Skeletal muscle satellite cell (primary cell): ENCODE results near the gene PPP2R5A.

Source experiments
- H3K27me3 ChIP-seq: 2 replicates; pipeline ENCODE4 v1.7.0; 2013; ENCODE audit warnings: low read length; ENCODE audit not compliant: control insufficient read depth, insufficient read depth
- H3K36me3 ChIP-seq: 2 replicates; pipeline ENCODE4 v1.7.0; 2013; ENCODE audit warnings: mild to moderate bottlenecking, control low read depth, low read length; ENCODE audit not compliant: insufficient read depth
- H3K4me1 ChIP-seq: 2 replicates; pipeline ENCODE4 v1.7.0; 2013; ENCODE audit warnings: low read length; ENCODE audit not compliant: control insufficient read depth, insufficient read depth
- H3K4me2 ChIP-seq: 2 replicates; pipeline ENCODE4 v1.7.0; 2013; ENCODE audit warnings: mild to moderate bottlenecking, low read length
- H3K4me3 ChIP-seq: 2 replicates; pipeline ENCODE4 v1.7.0; 2013; ENCODE audit warnings: low read length
- H3K9ac ChIP-seq: 2 replicates; pipeline ENCODE4 v1.7.0; 2013; ENCODE audit warnings: mild to moderate bottlenecking, low read depth, low read length, moderate library complexity
- H3K9me3 ChIP-seq: replicated peaks from 2 replicates; pipeline ENCODE4 v1.7.0; 2013; ENCODE audit warnings: mild to moderate bottlenecking, control low read depth, low read length

The PPP2R5A gene

DNA sequence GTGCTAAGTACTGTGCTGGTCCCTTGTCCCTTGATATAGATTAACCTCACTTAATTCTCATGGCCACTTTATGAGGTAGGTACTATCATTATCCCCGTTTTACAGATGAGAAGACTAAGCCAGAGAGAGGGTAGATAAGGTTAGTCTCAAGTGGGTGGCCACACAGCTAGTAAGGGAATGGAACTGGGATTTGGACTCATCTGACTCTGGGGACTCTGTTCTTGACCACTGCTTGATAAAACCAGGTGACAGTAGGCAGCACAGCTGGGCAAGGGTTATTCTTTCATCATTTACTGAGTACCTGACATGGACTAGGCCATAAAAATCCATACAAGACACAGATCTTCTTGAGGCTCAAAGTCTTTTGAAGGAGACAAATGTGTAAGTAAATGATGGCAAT is 37.2 kb upstream of the PPP2R5A start:
- Histone ChIP-seq H3K4me1 (no peaks in the 10 kb centered on the region), H3K4me3 (no peak overlapping the region), H3K27me3 (peaks cover 3% of the 10 kb centered on the region), H3K9ac (no peak overlapping the region), H3K36me3 (no peaks in the 10 kb centered on the region), H3K4me2 (no peak overlapping the region), H3K9me3 (no peaks in the 10 kb centered on the region)

DNA sequence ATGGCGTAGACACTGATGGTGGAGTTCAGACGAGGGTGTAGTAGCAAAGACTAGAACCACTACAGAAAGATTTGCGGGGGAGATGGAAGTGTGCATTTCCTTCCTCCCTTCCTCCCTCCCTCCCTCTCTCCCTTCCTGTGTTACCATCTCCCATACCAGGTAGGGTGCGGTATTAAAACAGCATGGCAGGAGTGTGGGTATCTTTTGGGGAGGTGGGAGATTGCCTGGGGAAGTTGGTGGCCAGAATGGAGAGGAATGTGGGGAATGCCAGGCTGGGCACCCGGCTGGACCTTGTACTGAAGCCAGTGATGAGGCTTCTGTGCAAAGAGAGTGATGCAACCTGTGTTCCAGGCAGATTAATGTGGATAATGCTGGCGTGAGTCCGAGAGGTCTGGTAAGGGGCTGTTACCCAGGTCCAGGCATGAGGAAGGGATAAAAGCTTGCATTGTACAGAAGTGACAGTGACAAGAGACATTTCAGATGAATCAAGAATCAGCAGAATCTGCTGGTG is 30.3 kb upstream of the PPP2R5A start:
- Histone ChIP-seq H3K4me1 (no peaks in the 10 kb centered on the region), H3K27me3 (peaks cover 3% of the 10 kb centered on the region), H3K4me2 (no peak overlapping the region), H3K36me3 (no peaks in the 10 kb centered on the region), H3K9ac (no peak overlapping the region), H3K4me3 (no peak overlapping the region), H3K9me3 (no peaks in the 10 kb centered on the region)

DNA sequence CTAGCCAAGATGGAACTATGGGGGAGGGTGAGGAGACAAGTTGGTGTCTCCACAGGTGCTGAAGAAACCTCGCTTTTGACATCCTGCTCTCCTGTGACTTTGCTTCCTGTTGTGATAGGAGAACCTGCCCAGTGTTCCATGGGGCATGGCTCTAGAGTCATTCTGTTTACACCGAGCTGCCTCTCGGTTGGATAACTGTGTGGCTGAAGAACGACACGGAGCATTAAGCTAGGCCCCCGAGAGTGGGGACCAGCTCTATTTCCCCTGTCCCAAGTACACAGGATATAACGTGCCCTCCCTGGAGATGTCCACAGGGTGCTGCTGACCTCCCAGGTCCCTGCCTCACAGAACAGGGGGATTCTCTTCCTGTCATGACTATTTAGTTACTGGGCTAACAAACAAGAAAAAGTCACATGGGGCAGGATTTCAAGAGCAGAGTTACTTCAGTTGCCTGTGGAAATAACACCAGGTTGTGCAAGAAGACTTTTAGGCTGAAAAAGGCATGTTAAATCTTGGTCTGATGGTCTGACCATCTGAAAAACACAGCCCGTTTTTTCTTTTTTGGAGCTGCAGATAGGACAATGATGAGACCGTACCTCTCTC is 29.4 kb upstream of the PPP2R5A start:
- Histone ChIP-seq H3K9me3 (no peaks in the 10 kb centered on the region), H3K27me3 (peaks cover 3% of the 10 kb centered on the region), H3K4me1 (no peaks in the 10 kb centered on the region), H3K9ac (no peak overlapping the region), H3K4me2 (no peak overlapping the region), H3K36me3 (no peaks in the 10 kb centered on the region), H3K4me3 (no peak overlapping the region)

DNA sequence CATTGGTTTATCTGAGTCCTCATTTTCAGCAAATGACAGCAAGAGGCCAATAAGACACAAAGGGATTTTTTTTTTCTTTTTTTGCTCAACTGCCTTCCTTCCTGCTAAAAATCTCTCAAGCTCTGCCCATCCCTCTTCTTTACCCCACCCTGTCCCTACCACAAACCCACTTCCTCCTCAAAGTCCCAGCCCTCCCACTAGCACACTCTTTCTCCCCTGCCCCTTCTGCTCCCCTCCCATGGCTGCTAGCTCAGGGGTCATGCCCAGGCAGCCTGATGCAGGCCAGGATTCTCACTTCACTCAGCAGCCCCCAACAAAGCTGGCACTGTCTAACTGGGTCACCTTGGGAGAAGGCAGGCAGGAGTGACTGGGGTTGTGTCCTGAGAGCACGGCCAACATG is 28.8 kb upstream of the PPP2R5A start:
- no peaks in the 10 kb centered on the region for H3K36me3 ChIP-seq
- peaks cover 3% of the 10 kb centered on the region for H3K27me3 ChIP-seq
- H3K9ac ChIP-seq: no peak overlapping the region
- H3K4me2 ChIP-seq: no peak overlapping the region
- H3K4me3 ChIP-seq: no peak overlapping the region
- no peaks in the 10 kb centered on the region for H3K9me3 ChIP-seq
- no peaks in the 10 kb centered on the region for H3K4me1 ChIP-seq

DNA sequence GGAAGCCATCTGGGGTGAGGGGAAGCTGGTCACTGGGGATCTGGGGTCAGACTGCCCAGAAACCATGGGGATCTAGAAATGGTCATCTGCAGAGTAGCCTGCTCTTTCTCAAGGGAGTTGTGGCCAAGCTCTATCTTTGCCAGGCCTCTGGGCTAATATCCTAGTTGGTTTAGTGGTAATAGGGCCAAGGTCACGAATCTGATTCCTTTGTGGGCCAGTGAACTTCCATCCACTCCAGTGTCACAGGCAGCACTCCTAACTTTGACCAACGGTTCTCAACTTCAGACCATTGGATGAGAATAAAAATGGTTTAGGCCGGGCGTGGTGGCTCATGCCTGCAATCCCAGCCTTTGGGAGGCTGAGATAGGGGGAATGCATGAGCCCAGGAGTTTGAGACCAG is 28.1 kb upstream of the PPP2R5A start:
- Histone ChIP-seq H3K9me3 (no peaks in the 10 kb centered on the region), H3K9ac (no peak overlapping the region), H3K4me3 (no peak overlapping the region), H3K36me3 (no peaks in the 10 kb centered on the region), H3K27me3 (no peaks in the 10 kb centered on the region), H3K4me2 (no peak overlapping the region), H3K4me1 (no peaks in the 10 kb centered on the region)

DNA sequence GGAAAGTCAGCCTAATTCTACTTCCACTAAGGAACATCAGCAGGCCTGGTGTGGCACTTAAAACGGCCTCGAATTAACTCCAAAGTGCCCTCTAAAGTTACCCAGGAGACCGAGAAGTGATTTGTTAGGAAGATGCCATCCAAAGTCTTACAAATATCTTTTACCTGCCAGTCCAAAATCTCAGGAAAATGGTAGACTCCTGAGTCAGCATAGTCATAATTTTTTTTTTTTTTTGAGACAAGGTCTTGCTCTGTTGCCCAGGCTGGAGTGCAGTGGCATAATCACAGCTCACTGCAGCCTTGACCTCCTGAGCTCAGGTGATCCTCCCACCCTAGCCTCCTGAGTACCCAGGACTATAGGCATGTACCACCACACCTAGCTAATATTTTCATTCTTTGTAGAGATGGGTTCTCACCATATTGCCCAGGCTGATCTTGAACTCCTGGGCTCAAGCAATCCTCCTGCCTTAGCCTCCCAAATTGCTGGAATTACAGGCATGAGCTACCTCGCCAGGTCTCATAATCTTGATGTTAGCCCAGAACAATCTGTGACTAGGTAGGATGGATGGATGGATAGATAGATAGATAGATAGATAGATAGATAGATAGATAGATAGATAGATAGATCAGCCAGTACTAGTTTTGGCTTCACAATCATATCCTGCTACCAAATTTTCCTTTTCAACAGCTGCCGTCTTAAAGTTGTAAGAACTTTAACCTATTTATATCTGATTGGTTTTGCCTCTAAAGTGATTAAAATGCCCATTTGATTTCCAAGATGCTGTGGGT is 25.3 kb upstream of the PPP2R5A start:
- Histone ChIP-seq H3K27me3 (no peaks in the 10 kb centered on the region), H3K9ac (no peak overlapping the region), H3K4me1 (no peaks in the 10 kb centered on the region), H3K9me3 (no peaks in the 10 kb centered on the region), H3K4me3 (no peak overlapping the region), H3K36me3 (no peaks in the 10 kb centered on the region), H3K4me2 (no peak overlapping the region)

DNA sequence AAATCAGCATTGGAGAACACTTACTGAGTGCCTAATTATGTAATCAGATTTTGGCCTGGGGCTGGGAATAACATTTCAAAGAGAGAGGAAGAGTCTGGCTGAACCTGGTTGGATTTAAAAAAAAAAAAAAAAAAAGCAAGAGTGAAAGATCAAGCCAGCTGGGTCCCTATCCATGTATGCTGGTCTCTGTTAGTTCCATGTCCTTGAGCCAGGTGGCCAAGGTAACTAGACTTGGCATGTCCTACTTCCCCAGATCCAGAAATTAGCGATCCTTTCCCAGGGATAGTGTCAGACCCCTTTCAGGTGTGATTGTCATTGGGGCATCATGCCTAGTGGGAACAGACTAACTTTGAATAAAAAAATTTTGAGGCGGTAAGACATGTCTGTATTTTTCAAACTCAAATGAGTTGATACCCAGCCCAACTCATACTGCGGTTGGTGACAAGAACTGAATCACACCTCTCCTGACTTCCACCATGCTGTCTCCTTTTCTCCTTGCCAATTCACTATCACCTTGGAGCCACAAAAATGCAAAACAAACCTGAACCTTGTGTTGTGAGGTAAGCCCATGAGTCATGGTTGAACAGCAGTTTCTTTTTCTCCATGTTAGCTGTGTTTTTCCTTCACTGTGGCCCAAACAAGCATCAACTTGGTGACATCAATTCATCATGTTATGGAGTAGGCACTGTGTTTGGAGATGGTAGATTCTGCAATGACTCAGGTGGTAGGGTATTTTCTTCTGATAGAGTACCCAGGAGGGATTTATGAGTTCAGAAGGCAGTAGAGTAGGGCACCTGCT is 24.5 kb upstream of the PPP2R5A start:
- no peaks in the 10 kb centered on the region for H3K4me1 ChIP-seq
- no peak overlapping the region for H3K9ac ChIP-seq
- no peaks in the 10 kb centered on the region for H3K27me3 ChIP-seq
- H3K9me3 ChIP-seq: no peaks in the 10 kb centered on the region
- no peaks in the 10 kb centered on the region for H3K36me3 ChIP-seq
- H3K4me2 ChIP-seq: no peak overlapping the region
- H3K4me3 ChIP-seq: no peak overlapping the region

DNA sequence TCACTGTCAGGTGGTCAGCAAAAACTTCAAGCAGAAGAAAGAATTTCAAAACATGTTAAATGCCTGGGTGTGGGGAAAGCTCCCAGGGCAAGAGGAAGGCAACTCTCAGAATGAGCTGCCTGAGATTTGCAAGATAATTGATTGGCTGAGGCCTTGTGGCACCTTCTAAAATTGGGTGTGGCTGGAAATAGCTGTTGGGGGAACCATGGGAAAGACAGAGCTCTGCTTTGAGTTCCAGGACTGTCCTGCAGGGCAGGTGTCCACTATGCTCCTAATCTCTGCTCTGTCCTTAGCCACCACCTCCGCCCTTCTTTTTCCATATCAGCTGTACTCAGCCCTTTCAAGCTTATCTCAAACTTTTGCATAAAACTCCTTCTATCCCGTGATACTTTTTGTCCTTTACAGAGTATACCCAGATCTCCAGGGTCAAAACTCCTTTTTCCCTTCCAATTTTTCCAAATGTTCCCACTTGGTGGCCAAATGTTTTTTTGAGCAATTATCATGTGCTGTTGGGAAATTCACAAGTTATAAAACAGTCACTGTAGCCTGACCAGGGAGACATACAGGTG is 23.8 kb upstream of the PPP2R5A start:
- H3K27me3 ChIP-seq: no peaks in the 10 kb centered on the region
- no peak overlapping the region for H3K9ac ChIP-seq

DNA sequence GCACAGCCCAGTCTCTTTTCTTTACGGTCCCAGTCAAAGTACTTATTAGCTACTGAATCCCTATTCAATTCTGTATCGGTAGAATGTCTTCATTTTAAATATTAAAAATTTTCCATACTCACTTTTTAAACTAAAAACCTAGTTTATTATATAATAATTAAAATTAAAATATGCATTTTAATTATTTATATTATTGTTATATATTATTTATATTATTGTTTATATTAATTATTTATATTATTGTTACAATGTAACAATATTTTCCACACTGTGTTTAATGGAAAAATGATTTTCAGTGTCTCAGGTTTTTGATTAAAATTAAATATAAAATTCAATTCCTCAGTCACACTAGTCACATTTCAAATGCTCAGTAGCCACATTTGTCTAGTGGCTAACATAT is 18.2 kb upstream of the PPP2R5A start:
- Histone ChIP-seq H3K9ac (no peak overlapping the region), H3K4me2 (no peak overlapping the region), H3K4me1 (no peaks in the 10 kb centered on the region), H3K36me3 (no peaks in the 10 kb centered on the region), H3K4me3 (no peak overlapping the region), H3K9me3 (no peaks in the 10 kb centered on the region), H3K27me3 (peaks cover 25% of the 10 kb centered on the region)

More for the DNA sequence above, 23.8 kb upstream of the PPP2R5A start:
- H3K4me2 ChIP-seq: no peak overlapping the region
- no peaks in the 10 kb centered on the region for H3K36me3 ChIP-seq
- no peak overlapping the region for H3K4me3 ChIP-seq
- H3K9me3 ChIP-seq: no peaks in the 10 kb centered on the region
- H3K4me1 ChIP-seq: no peaks in the 10 kb centered on the region

DNA sequence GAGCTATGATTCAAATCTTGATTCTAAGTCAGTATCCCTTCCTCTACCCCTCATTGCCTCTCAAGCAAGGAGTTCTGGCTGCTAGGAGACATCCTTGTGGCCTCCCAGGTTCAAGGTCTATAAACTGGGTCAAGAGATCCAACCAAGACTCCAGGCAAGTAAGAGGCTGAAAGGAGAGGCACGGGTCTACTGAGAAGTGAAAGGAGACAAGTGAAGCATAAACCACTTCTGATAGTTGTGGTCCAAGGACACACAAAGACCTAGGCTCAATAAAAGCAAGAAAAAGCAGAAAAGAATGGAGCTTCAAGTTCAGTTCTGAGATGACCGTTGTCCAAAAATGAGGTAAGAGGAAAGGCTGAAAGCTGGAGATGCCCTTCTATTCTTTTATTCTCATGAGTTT is 17.8 kb upstream of the PPP2R5A start:
- H3K9me3 ChIP-seq: no peaks in the 10 kb centered on the region
- no peak overlapping the region for H3K9ac ChIP-seq
- no peaks in the 10 kb centered on the region for H3K36me3 ChIP-seq
- no peak overlapping the region for H3K4me3 ChIP-seq
- no peaks in the 10 kb centered on the region for H3K4me1 ChIP-seq
- no peak overlapping the region for H3K4me2 ChIP-seq
- H3K27me3 ChIP-seq: peaks cover 29% of the 10 kb centered on the region

DNA sequence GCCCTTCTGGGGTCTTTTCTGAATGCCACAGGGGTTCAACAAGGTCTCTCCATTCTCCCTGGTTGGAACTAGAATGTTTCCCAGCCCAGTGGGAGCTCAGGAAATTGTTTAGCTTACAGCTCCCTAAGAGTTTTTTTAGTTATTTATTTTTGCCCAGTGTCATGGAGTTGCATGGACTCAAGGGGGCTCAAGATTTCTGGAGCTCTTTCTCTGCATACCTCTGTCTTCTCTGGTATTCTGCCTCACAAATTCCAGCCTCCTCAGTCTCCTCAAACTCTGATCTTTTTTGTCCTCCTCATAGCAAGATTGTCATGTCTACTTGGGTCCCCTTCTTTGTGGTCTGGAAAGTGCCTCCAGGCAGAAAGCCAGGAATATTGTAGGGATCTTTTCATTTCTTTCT is 15.9 kb upstream of the PPP2R5A start:
- no peak overlapping the region for H3K9ac ChIP-seq
- no peak overlapping the region for H3K4me2 ChIP-seq
- no peaks in the 10 kb centered on the region for H3K9me3 ChIP-seq
- no peak overlapping the region for H3K4me3 ChIP-seq
- no peaks in the 10 kb centered on the region for H3K36me3 ChIP-seq
- peaks cover 29% of the 10 kb centered on the region for H3K27me3 ChIP-seq
- no peaks in the 10 kb centered on the region for H3K4me1 ChIP-seq
